EH (cell line): Measurements from ENCODE around the gene ZNF98.

Source experiments
- DNase-seq: peaks from one replicate; pipeline ENCODE4 v3.0.0-alpha.2; 2015; ENCODE audit warnings: low read depth

ZNF98 gene

DNA sequence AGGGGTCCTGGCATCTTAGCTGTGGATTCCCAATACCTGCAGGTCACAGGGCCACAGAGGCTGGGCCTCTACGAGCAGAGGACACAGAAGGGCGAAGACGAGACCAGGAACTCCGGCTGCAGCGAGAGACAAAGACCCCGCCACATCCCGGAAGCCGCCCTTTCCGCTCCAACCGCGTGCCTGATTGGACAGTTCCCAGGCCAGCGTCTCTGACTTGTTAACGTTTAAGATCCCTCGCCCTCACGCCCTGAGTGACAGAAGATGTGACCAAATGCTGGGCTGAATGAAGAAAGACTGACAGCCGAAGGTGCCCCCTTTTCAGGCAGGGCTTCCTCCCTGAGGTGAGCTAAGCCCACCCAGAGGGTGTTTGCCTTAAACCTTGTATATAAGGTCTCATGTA is at the start of gene ZNF98:
TSS of gene ZNF98 (minus strand) at position 136 of the 400 bp plus-strand sequence. CDS start at position 14, 122 bp downstream.
- DNase-seq = no peak

DNA sequence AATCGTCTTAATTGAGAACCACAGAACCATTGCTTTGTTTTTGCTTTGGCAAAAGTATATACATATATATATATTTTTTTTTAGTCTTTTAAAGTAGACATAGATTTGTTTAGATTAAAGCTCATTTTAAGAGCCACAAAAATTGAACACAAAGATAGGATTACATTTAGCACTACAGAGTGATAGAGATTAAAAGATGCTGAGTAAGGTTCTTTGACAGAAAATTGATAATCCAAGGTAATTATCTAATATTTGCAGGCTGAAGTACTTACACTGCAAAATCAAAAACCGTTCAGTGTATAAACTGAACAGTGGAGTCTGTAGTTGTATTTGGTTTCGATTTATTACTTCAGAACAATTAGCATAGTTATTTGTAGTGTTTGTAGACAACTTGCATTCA is 24.5 kb upstream of the ZNF98 start:
- no peak for DNase-seq

DNA sequence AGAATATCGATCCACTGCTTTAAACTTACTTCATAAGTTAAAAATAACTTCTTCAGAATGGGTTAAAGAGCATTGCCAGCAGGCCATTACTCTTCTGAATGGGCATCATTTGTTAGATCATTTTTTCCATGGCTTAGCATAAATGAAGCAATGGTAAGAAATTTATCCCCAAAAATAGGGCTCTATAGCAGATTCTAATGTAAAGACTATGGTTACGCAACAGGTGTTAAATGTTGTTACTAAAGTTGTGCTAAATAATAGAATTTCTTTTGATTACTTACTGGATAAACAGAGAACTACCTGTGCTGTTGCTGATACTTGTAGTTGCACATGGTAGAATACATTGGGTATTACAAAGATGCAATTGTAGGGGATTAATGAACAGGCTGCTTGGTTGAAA is 15.9 kb upstream of the ZNF98 start:
- DNase-seq = no peak

DNA sequence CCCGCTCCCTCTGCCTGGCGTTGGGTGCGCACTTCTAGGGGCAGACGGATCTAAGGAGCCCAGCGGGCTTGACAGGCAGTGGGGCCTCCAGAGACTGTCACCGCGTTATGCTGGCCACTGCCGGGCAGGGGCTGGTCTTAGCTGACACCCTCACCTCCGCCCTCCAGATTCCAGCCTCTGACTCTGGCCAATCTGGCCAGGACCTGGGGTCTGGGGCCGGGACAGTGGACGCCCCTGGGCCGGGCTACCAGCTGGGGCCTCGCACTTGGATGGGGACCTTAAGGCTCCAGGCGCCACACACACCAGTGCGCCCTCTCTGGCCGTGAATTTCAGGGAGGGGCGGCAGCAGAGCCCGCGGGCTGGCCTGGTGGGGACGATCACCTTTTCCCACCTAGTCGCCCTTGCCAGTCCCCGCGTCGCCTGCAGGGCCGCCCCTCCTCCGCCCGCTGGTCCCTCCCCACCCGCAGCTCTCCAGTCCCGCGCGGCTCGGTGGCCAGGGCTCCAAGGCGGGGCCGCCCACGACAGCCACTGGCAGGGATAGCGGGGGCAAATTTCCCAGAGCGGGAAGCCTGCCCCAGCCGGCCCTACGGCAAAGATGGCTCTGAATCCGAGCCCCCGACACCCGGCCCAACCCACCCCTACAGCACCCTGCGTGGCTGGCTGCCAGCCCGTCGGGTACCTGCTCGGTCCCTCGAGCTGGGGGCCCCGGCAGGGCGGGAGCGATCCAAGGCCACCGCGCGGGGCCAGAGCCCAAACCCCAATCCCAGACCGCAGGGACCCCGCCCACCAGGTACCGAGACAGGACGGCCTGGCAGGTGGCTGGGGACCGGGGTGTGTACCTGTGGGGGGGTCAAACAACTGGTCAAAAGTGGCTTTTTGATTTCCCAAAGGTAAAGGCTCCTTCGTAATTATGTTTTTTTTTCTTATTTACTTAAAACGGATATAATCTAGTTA is 6.1 kb upstream of the ZNF98 start:
- no peak for DNase-seq

DNA sequence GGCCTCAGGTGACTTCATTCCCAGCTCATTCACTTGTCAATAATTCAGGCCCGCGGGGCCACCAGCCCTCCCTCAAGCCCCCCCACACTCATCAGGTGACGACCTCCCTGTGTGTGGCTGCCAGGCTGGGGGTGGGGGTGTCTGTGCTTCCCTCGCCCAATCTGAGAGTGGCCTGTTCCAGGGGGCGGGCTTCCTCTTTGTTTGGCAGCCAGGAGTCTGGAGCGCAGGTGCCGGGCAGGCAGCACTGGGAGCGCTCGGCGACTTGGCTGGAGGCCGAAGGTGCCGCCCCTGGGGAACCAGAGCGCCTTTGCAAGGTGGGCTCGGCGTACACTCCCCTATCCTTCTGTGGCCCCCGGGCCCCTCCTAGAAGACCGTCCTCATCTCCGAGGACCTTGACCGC is 5.4 kb upstream of the ZNF98 start:
- no peak for DNase-seq

DNA sequence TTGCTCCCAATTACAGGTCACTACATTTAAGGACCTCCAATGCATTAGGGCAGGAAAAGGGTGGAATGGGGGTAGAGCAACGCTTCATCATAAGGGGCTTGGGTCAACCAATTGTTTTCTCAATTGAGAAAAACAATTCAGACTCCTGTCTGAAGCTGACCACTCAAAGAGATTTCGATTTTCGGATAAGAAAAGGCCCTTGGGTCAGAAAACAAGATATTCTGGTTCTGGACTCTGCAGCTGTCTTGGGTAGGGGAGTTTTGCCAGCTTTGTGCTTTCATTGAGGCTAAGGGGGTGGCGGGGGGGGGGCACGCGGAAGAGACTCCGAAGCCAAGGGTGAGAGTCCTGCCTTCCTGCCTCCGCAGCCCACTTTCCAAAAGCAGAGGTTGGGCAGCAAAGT is 4.8 kb upstream of the ZNF98 start:
- no peak for DNase-seq

DNA sequence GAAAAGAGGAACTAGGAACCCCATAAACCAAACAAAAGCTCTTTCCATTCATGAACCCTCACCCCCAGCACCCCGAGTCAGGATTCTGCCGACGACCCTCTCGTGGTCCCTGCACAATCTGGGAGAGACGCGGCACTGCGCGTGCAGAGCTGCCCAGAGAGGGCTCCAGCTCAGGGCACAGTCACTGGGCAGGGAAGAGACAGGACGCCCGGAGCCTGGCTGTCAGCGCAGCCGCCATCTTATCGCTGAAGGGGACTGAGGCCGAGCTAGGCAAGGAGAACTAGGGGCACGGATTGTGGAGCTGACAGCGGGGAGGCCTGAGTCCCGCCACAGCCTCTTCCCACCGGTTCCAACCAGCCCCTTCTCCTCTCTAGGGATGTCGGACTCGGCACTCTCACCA is 349 bp downstream of the ZNF98 start:
- no peak for DNase-seq

DNA sequence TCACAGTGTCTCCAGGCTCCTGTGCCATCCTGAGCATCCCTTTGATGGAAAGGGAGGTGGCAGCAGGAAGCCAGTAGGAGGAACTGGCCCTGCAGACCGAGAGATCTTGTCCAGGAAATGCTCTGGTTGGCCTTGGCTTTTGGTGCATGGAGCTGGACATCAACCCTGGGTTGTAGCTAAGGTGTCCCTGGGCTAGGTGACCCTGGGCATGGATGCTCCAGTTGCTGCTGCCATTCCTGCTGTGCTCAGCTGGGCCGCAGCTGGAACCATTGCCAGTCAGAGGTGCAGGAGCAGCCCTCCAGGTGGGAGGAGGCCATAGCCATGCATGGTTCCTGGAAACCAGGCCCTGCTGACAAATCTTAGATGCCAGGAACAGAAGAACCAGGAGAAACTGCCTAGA is 67.5 kb downstream of the ZNF98 start:
- no peak for DNase-seq
